ENCODE results near the gene NUTM2G. TPM values are rescaled to one million over a fixed set of nuclear protein-coding genes. Genes with fewer than 3 reads are reported as not detected.
"Not testable (repeated sequence)": the region's sequence is repeated elsewhere in the genome, so short reads cannot be mapped to it uniquely, and the experiment has no call there.

NUTM2G gene
- total and polyA plus RNA-seq, 2 donors from 2014 or later: not detected

- H3K9ac ChIP-seq (ENCODE audit: low read length in 3 of 3); FAIRE-seq; H3K36me3 ChIP-seq (ENCODE audit: control insufficient read depth in 2 of 3, insufficient read depth in 3 of 3, low read length in 3 of 3); H3K27me3 ChIP-seq (ENCODE audit: control insufficient read depth, insufficient read depth, low read length); H3K27ac ChIP-seq (ENCODE audit: low read depth in 2 of 2, low read length in 2 of 2); DNase-seq; H3K4me1 ChIP-seq (ENCODE audit: control insufficient read depth in 2 of 3, insufficient read depth in 2 of 3, low read depth in 1 of 3, low read length in 3 of 3); H3K9me3 ChIP-seq (ENCODE audit: control insufficient read depth in 2 of 3, insufficient read depth in 1 of 3, low read length in 3 of 3); H3K4me3 ChIP-seq (ENCODE audit: low read length in 3 of 3); intact Hi-C loops (cut with DNase I): not testable (repeated sequence)
These were observed 45.4 kb downstream of the NUTM2G start for GRCh38 chr9:96974037-96974436.

- H3K36me3 ChIP-seq (ENCODE audit: control insufficient read depth in 2 of 3, insufficient read depth in 3 of 3, low read length in 3 of 3); H3K4me1 ChIP-seq (ENCODE audit: control insufficient read depth in 2 of 3, insufficient read depth in 2 of 3, low read depth in 1 of 3, low read length in 3 of 3); H3K9me3 ChIP-seq (ENCODE audit: control insufficient read depth in 2 of 3, insufficient read depth in 1 of 3, low read length in 3 of 3); FAIRE-seq; H3K27me3 ChIP-seq (ENCODE audit: control insufficient read depth, insufficient read depth, low read length); H3K4me3 ChIP-seq (ENCODE audit: low read length in 3 of 3); DNase-seq; H3K9ac ChIP-seq (ENCODE audit: low read length in 3 of 3); intact Hi-C loops (cut with DNase I); H3K27ac ChIP-seq (ENCODE audit: low read depth in 2 of 2, low read length in 2 of 2): not testable (repeated sequence)
These were observed 55.0 kb downstream of the NUTM2G start for GRCh38 chr9:96983496-96984122.

GRCh38 chr9:96984139-96984538, 55.5 kb downstream of the NUTM2G start:
- H3K9ac ChIP-seq (ENCODE audit: low read length in 3 of 3); H3K9me3 ChIP-seq (ENCODE audit: control insufficient read depth in 2 of 3, insufficient read depth in 1 of 3, low read length in 3 of 3); H3K36me3 ChIP-seq (ENCODE audit: control insufficient read depth in 2 of 3, insufficient read depth in 3 of 3, low read length in 3 of 3); DNase-seq; intact Hi-C loops (cut with DNase I); H3K4me1 ChIP-seq (ENCODE audit: control insufficient read depth in 2 of 3, insufficient read depth in 2 of 3, low read depth in 1 of 3, low read length in 3 of 3); H3K4me3 ChIP-seq (ENCODE audit: low read length in 3 of 3); FAIRE-seq; H3K27ac ChIP-seq (ENCODE audit: low read depth in 2 of 2, low read length in 2 of 2); H3K27me3 ChIP-seq (ENCODE audit: control insufficient read depth, insufficient read depth, low read length): not testable (repeated sequence)

GRCh38 chr9:96984887-96985286, 56.2 kb downstream of the NUTM2G start:
- peak; percentile 6 for FAIRE-seq
- H3K36me3 ChIP-seq (ENCODE audit: control insufficient read depth in 2 of 3, insufficient read depth in 3 of 3, low read length in 3 of 3); H3K4me3 ChIP-seq (ENCODE audit: low read length in 3 of 3); H3K27me3 ChIP-seq (ENCODE audit: control insufficient read depth, insufficient read depth, low read length); DNase-seq; H3K9ac ChIP-seq (ENCODE audit: low read length in 3 of 3); H3K4me1 ChIP-seq (ENCODE audit: control insufficient read depth in 2 of 3, insufficient read depth in 2 of 3, low read depth in 1 of 3, low read length in 3 of 3); intact Hi-C loops (cut with DNase I); H3K27ac ChIP-seq (ENCODE audit: low read depth in 2 of 2, low read length in 2 of 2); H3K9me3 ChIP-seq (ENCODE audit: control insufficient read depth in 2 of 3, insufficient read depth in 1 of 3, low read length in 3 of 3): not testable (repeated sequence)

Other genes with a start within 250 kb of the NUTM2G start
- gene ZNF510, start 150.8 kb upstream of the NUTM2G start, total RNA-seq: 13.9 TPM
- 3.4 TPM for gene ZNF510, start 150.8 kb upstream of the NUTM2G start, polyA plus RNA-seq (ENCODE audit: insufficient read depth, low read depth, low replicate concordance)
- gene ZNF782, start 74.3 kb upstream of the NUTM2G start, total RNA-seq: 7.0 TPM
- gene ZNF782, start 74.3 kb upstream of the NUTM2G start, polyA plus RNA-seq (ENCODE audit: insufficient read depth, low read depth, low replicate concordance): 2.7 TPM
- 0.69 TPM for gene CTSV, start 110.3 kb downstream of the NUTM2G start, total RNA-seq
- gene CTSV, start 110.3 kb downstream of the NUTM2G start, polyA plus RNA-seq (ENCODE audit: insufficient read depth, low read depth, low replicate concordance): 11.2 TPM